Hepatocyte (in vitro differentiated cells): ENCODE measurements around the gene HMX2. TPM values are rescaled to one million over a fixed set of nuclear protein-coding genes. Genes with fewer than 3 reads are reported as not detected.

Experiments
- DNase-seq: peaks from one replicate; pipeline ENCODE4 v3.0.0-alpha.2; 2016; ENCODE audit warnings: low spot score
- H2AFZ ChIP-seq: fragments of 200-600 bp; sonication (generic); 2 replicates; pipeline ENCODE4 v1.6.0; 2016; ENCODE audit warnings: antibody characterized with exemption, mild to moderate bottlenecking
- H3K27ac ChIP-seq: fragments of 200-600 bp; sonication (generic); 2 replicates; pipeline ENCODE4 v1.5.1; 2016; ENCODE audit warnings: mild to moderate bottlenecking
- H3K27me3 ChIP-seq: fragments of 200-600 bp; sonication (generic); 2 replicates; pipeline ENCODE4 v1.6.1; 2016
- H3K36me3 ChIP-seq: fragments of 200-600 bp; sonication (generic); replicated peaks from 2 replicates; pipeline ENCODE4 v1.5.1; 2016; ENCODE audit warnings: low read depth; ENCODE audit not compliant: insufficient read depth
- H3K4me1 ChIP-seq: fragments of 200-600 bp; sonication (generic); 2 replicates; pipeline ENCODE4 v1.5.1; 2016; ENCODE audit warnings: mild to moderate bottlenecking, moderate library complexity; ENCODE audit not compliant: insufficient read depth
- H3K4me2 ChIP-seq: fragments of 200-600 bp; sonication (generic); 2 replicates; pipeline ENCODE4 v1.6.0; 2016
- H3K4me3 ChIP-seq: fragments of 200-600 bp; sonication (generic); 2 replicates; pipeline ENCODE4 v1.5.1; 2016; ENCODE audit warnings: mild to moderate bottlenecking
- H3K79me2 ChIP-seq: fragments of 200-600 bp; sonication (generic); 2 replicates; pipeline ENCODE4 v1.6.0; 2017; ENCODE audit warnings: mild to moderate bottlenecking
- H3K9me2 ChIP-seq: fragments of 200-600 bp; sonication (generic); replicated peaks from 2 replicates; pipeline ENCODE4 v1.6.0; 2017; ENCODE audit warnings: mild to moderate bottlenecking; ENCODE audit not compliant: insufficient read depth
- H3K9me3 ChIP-seq: fragments of 200-600 bp; sonication (generic); 2 replicates; pipeline ENCODE4 v1.5.1; 2016; ENCODE audit warnings: low read depth, mild to moderate bottlenecking
- H4K20me1 ChIP-seq: fragments of 200-600 bp; sonication (generic); 2 replicates; pipeline ENCODE4 v1.6.0; 2016; ENCODE audit warnings: mild to moderate bottlenecking; ENCODE audit not compliant: insufficient read depth, poor library complexity, severe bottlenecking
- CTCF ChIP-seq: fragments of 200-600 bp; sonication (generic); IDR thresholded peaks from 2 replicates; pipeline ENCODE4 v1.5.1; 2016; ENCODE audit warnings: antibody characterized with exemption, mild to moderate bottlenecking; ENCODE audit not compliant: poor library complexity
- EZH2 ChIP-seq: fragments of 200-600 bp; sonication (generic); IDR thresholded peaks from 2 replicates; pipeline ENCODE4 v1.6.1; 2016; ENCODE audit warnings: antibody characterized with exemption, mild to moderate bottlenecking, borderline replicate concordance
- EZH2phosphoT487 ChIP-seq: fragments of 200-600 bp; sonication (generic); IDR thresholded peaks from one replicate; pipeline ENCODE4 v1.6.1; 2018; ENCODE audit warnings: antibody characterized with exemption, mild to moderate bottlenecking, low read depth, moderate library complexity; ENCODE audit not compliant: unreplicated experiment, severe bottlenecking
- WGBS: methylation state at CpG from one replicate; pipeline ENCODE4 v1.1.6; 2016; ENCODE audit warnings: low lambda C conversion rate; ENCODE audit errors: missing lambda C conversion rate; 5-methylcytosine and 5-hydroxymethylcytosine counted together
- polyA plus RNA-seq: library from polyadenylated mRNA; unstranded; fragments of >200 nt; fragmentation: Nextera tagmentation; extraction: Ambion mirVana; gene quantifications from 2 replicates; pipeline ENCODE4 v1.2.1, GENCODE V29; 2016
- total RNA-seq: library from RNA; depleted of rRNA; stranded (reverse); fragments of >200 nt; gene quantifications from 2 replicates; pipeline ENCODE4 v1.2.3, GENCODE V29; 2014

Gene HMX2
- total and polyA plus RNA-seq, 2 experiments from 2014 or later: not detected

DNA sequence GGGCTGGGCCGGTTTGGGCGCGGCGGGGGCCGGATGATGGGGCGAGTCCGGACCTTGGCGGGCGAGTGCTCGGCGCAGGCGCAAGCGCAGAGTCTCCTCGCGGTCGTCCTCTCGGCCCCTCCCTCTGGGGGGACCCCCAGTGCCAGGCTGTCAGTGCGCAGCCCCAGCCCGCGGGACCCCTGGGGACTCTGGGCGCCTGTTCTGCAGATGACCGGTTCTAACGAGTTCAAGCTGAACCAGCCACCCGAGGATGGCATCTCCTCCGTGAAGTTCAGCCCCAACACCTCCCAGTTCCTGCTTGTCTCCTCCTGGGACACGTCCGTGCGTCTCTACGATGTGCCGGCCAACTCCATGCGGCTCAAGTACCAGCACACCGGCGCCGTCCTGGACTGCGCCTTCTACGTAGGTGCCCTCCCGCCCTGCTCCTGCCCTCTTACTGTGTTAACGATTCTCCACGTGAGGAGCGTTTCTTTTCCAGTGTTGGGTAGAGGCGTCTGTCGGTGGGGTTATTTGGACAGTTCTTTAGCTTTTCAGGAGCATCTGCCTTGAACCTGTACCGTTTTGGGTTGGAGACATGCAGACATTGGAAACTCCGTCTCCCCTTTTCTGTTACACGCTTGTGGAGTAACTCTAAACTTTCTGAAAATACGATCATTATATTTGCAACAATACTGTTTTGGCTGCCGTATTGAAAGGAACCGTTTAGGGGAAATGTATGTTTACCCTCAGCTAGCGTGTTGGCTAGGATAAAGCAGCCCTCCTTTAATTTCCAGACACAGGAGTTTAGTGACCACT, 7.0 kb downstream of the HMX2 start:
- Histone ChIP-seq H3K4me2 (peak overlapping the region; percentile 83), H3K27me3 (peaks cover 35% of the 10 kb centered on the region), H3K79me2 (peaks cover 48% of the 10 kb centered on the region), H3K4me1 (peaks cover 20% of the 10 kb centered on the region), H3K9me3 (no peaks in the 10 kb centered on the region), H3K27ac (peak overlapping the region; percentile 86), H3K9me2 (no peaks in the 10 kb centered on the region), H3K4me3 (peak overlapping the region; percentile 57), H3K36me3 (no peaks in the 10 kb centered on the region), H2AFZ (peak overlapping the region; percentile 80), H4K20me1 (peaks cover 11% of the 10 kb centered on the region)
- TF ChIP-seq CTCF (no peak), EZH2phosphoT487 (no peak), EZH2 (no peak)
- 7% methylated on average over 32 of the region's 49 CpGs for WGBS
- DNase-seq: peak; percentile 75

DNA sequence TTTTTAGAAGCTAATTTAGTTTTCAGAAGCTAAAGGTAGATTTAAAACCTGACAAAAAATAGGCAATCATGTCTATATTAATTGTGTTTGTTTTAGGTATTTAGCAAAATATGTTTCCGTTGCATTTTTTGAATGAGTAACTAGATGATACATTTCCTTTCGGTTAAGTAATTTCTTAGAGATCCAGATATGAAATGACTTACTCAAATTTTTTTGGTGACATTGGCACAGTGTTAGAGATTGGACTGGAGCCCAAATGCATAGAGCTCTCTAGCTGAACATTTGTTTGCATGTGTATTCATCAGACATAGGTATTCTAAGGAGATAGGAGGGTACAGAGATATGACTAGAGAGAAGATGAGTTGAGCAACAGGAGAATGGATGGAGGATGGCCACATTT, 8.1 kb downstream of the HMX2 start:
- H3K4me3 ChIP-seq: no peak overlapping the region

DNA sequence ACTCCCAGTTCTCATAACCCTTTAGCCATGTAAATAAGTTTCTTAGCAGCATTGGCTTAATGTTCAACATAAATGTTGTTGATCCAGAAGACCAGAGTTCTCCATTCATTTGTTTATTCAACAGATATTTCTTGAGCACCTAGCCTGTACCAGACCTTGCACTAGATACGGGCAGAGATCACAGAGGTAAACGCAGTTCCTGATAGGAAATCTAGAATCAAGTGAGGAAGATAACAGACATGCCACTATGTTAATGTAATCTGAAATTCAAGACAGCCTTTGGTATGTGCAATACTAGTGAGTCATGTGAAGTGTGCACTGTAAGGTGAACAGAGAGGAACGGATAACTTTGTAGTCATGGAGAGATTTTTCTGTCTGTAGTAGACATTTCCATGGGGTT, 9.3 kb downstream of the HMX2 start:
- peak; percentile 32 for DNase-seq
- Histone ChIP-seq H3K36me3 (peaks cover 3% of the 10 kb centered on the region), H3K4me3 (no peak overlapping the region), H3K4me2 (peak overlapping the region; percentile 83), H3K9me3 (no peaks in the 10 kb centered on the region), H4K20me1 (peaks cover 11% of the 10 kb centered on the region), H3K27ac (peak overlapping the region; percentile 6), H2AFZ (no peak overlapping the region), H3K27me3 (peaks cover 12% of the 10 kb centered on the region), H3K9me2 (no peaks in the 10 kb centered on the region), H3K4me1 (peaks cover 6% of the 10 kb centered on the region), H3K79me2 (peaks cover 61% of the 10 kb centered on the region)
- TF ChIP-seq EZH2: no peak
- no peak for TF ChIP-seq EZH2phosphoT487
- TF ChIP-seq CTCF: no peak
- 52% methylated on average over 3 of the region's 3 CpGs for WGBS

More for the DNA sequence above, 8.1 kb downstream of the HMX2 start:
- Histone ChIP-seq H3K4me2 (peak overlapping the region; percentile 83), H3K79me2 (peaks cover 59% of the 10 kb centered on the region), H3K36me3 (no peaks in the 10 kb centered on the region), H3K27ac (no peak overlapping the region), H3K9me3 (no peaks in the 10 kb centered on the region), H3K27me3 (peaks cover 23% of the 10 kb centered on the region), H4K20me1 (peaks cover 11% of the 10 kb centered on the region), H2AFZ (no peak overlapping the region), H3K4me1 (peaks cover 11% of the 10 kb centered on the region), H3K9me2 (no peaks in the 10 kb centered on the region)
- no peak for DNase-seq
- WGBS: 93% methylated on average over 2 of the region's 2 CpGs
- TF ChIP-seq EZH2 (no peak), CTCF (no peak), EZH2phosphoT487 (no peak)
